Fibroblast of the aortic adventitia (primary cell): ENCODE data around the gene HAND1. TPM values are rescaled to one million over a fixed set of nuclear protein-coding genes. Genes with fewer than 3 reads are reported as not detected.
"Not testable (repeated sequence)": the region's sequence is repeated elsewhere in the genome, so short reads cannot be mapped to it uniquely, and the experiment has no call there.

ENCODE experiments used
- DNase-seq: peaks from one replicate; pipeline ENCODE4 v3.0.0-alpha.2; 2010; ENCODE audit warnings: low read depth
- H3K4me3 ChIP-seq: 2 replicates; pipeline ENCODE4 v1.5.1; 2011; ENCODE audit warnings: low read depth, mild to moderate bottlenecking, control low read depth, low read length, moderate library complexity
- total RNA-seq: library from RNA; depleted of rRNA; stranded (reverse); fragments of >200 nt; gene quantifications from 2 replicates; pipeline ENCODE4 v1.2.3, GENCODE V29; 2012; ENCODE audit warnings: low replicate concordance
- TF ChIP-seq, protein P1 (sequence below): IDR thresholded peaks from 2 replicates; pipeline ENCODE4 v1.5.1; 2011; ENCODE audit warnings: mild to moderate bottlenecking, low read length, control low read depth, inconsistent platforms; ENCODE audit not compliant: insufficient read depth

The HAND1 gene
- total RNA-seq, 1 donor = not detected

DNA sequence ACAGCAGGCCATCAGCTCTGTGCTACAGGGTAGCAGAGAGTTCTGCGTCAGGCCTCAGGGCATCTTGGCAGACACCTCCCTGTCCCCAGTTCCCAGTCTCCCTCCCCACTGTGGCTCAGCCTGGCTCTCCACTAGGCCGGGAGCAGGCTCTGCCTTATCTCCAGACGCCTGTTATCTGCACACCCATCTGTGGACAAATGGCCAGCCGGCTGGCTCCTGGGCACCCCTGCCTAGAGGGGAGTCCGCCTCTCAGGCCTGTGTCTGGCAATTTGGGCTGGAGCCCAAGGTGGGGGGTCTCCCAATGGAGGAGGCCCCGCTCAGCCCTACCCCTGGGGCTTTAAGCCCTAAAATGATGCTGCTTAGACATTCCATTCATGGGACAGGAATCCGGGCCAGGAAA is 39.2 kb upstream of the HAND1 start:
- H3K4me3 ChIP-seq = no peak overlapping the region
- DNase-seq = no peak
- TF ChIP-seq, protein P1, sequence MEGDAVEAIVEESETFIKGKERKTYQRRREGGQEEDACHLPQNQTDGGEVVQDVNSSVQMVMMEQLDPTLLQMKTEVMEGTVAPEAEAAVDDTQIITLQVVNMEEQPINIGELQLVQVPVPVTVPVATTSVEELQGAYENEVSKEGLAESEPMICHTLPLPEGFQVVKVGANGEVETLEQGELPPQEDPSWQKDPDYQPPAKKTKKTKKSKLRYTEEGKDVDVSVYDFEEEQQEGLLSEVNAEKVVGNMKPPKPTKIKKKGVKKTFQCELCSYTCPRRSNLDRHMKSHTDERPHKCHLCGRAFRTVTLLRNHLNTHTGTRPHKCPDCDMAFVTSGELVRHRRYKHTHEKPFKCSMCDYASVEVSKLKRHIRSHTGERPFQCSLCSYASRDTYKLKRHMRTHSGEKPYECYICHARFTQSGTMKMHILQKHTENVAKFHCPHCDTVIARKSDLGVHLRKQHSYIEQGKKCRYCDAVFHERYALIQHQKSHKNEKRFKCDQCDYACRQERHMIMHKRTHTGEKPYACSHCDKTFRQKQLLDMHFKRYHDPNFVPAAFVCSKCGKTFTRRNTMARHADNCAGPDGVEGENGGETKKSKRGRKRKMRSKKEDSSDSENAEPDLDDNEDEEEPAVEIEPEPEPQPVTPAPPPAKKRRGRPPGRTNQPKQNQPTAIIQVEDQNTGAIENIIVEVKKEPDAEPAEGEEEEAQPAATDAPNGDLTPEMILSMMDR = no peak

DNA sequence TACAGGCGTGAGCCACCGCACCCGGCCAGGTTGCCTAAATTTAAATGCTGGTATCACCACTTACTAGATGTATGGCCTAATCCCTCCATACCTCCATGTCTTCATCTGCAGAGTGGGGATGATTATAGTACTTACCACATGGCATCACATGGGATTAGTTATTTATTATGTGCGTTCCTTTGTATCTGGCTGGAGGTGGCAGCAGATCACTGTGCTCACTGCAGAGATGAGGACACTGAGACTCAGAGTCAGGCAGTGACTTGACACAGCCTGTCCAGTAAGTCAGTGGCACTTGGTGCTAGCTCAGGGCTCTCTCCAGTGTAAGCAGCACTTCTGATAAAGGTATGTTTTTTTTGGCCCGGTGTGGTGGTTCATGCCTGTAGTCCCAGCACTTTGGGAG is 38.4 kb upstream of the HAND1 start:
- TF ChIP-seq, protein P1 = no peak
- H3K4me3 ChIP-seq = no peak overlapping the region
- DNase-seq = no peak

DNA sequence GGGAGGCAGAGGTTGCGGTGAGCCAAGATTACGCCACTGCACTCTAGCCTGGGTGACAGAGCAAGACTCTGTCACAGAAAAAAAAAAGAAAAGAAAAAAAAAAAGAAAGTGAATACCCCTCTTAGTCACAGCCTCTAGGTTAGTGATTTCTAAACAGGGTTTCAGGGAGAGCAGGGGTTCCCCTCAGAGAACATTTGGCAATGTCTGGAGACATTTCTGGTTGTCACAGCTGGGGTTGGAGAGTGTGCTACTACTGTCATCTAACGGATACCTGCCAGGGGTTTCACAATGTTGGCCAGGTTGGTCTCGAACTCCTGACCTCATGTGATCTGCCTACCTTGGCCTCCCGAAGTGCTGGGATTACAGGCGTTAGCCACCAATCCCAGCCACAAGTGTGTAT is 37.5 kb upstream of the HAND1 start:
- DNase-seq, H3K4me3 ChIP-seq: not testable (repeated sequence)

DNA sequence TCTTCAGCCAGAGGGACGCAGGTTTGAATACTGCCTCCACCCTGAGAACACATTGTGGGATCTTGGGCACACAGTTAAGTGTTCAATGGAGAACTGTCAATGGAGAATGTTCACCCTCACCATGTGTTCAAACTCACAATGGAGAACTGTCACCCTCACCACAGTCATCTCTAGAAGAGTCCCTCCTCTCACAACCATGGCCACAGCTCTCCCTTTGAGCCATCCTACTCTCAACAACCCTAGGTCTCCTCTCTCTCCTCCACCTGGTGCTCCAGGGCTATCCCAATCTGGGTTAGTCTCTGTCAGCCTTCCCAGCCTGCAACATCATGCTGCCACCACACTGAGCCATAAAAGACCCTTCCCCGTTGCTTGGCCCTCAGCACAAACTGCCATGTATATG is 36.3 kb upstream of the HAND1 start:
- DNase-seq = no peak
- TF ChIP-seq, protein P1 = no peak
- H3K4me3 ChIP-seq = no peak overlapping the region

DNA sequence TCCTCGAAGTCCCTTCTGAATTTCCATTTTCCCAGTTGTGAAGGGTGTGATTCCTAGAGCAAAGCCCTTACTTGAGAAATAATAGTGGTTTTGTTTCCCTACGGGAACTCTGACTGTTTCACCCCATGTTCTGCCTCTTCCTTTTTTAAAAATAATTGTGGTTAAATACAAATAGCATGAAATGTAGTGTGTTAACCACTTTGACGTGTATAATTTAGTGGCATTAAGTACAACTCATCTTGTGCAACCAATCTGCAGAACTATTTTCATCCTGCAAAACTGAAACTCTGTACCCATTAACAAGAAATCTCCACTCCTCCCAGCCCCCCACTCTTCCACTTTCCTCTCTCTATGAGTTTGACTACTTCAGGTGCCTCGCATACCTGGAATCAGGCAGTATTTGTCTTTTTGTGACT is 35.6 kb upstream of the HAND1 start:
- no peak for DNase-seq
- TF ChIP-seq, protein P1 = no peak
- no peak overlapping the region for H3K4me3 ChIP-seq

DNA sequence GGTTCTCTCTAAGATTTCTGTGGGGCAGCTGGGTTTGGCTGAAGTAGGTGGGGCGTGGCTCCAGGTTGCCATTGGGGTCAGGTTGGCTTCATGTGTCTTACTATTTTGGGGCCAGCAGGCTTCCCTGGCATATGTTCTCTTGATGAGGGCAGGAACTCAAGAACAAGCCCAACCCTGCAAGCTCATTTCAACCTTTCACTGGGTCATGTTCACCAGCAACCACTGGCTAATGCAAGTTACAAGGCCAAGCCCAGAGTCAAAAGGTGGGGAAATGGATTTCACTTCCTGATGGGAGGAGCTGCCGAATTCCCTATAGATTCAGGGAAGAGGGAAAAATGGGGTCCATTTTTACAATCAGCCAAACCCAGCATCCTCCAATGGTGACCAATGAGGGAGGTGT is 34.0 kb upstream of the HAND1 start:
- H3K4me3 ChIP-seq = no peak overlapping the region
- TF ChIP-seq, protein P1 = no peak
- DNase-seq = no peak

DNA sequence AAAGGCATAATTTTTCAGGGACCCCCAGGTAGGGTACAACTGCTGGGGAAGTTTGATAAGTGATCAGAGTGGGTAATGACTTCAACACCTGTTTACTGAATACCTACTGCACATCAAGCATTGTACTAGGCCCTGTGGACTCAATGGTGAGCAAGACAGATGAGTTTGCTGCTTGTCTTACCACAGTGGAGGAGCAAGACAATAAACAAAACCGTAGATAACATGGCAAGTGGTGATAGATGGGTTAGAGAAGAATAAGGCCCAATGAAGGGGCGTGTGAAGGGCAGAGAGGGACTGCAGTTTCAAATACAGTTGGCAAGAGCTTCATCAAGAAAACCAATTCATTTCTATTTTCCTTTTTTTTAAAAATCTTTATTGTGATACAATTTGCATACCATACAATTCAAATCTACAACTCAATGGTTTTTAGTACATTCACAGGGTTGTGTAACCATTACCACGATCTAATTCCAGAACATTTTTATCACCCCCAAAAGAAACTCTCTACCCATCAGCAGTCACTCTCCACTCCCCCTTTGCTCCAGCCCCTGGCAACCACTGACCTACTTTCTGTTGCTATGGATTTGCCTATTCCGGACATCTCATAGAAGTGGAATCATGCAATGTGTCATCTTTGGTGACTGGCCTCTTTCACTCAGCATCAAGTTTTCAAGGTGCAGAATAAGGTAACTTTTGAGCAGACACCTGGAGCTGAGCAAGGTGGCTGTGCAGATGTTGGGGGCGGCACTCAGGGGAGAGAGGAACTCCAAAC is 31.9 kb upstream of the HAND1 start:
- DNase-seq = no peak
- TF ChIP-seq, protein P1 = no peak
- H3K4me3 ChIP-seq = no peak overlapping the region
